GM12801 (cell line): Measurements from ENCODE around the gene FKBP2.

Experiments used
- TF ChIP-seq, protein P1 (sequence below): IDR thresholded peaks from one replicate; pipeline ENCODE4 v1.5.1; 2011; ENCODE audit warnings: control low read depth; ENCODE audit not compliant: insufficient read length; ENCODE audit errors: extremely low read depth

Gene FKBP2

DNA sequence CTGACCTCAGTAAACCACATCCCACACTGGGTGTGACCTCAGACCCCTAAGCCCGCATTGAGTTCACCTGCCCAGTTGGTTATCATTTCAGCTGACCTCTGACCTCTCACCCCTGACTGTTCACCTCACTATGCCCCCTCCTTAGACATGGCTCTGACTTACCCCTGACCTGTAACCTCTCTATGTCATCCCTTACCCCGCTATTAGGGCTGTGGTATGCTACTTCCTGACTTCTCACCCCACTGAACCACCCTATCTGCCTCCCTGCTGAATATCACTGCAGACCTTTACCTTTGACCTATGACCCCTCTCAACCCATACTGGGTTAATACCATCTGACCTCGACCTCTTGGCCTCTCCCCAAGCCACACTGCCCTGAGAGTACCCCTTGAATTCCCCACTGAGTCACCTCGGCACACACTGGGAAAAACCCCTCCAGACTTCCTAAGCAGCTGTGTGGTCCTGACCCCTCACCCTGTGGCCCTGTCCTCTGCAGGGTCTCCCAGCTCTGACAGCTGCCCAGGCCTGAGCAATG is 18.7 kb downstream of the FKBP2 start:
- TF ChIP-seq, protein P1, sequence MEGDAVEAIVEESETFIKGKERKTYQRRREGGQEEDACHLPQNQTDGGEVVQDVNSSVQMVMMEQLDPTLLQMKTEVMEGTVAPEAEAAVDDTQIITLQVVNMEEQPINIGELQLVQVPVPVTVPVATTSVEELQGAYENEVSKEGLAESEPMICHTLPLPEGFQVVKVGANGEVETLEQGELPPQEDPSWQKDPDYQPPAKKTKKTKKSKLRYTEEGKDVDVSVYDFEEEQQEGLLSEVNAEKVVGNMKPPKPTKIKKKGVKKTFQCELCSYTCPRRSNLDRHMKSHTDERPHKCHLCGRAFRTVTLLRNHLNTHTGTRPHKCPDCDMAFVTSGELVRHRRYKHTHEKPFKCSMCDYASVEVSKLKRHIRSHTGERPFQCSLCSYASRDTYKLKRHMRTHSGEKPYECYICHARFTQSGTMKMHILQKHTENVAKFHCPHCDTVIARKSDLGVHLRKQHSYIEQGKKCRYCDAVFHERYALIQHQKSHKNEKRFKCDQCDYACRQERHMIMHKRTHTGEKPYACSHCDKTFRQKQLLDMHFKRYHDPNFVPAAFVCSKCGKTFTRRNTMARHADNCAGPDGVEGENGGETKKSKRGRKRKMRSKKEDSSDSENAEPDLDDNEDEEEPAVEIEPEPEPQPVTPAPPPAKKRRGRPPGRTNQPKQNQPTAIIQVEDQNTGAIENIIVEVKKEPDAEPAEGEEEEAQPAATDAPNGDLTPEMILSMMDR, result no peak

DNA sequence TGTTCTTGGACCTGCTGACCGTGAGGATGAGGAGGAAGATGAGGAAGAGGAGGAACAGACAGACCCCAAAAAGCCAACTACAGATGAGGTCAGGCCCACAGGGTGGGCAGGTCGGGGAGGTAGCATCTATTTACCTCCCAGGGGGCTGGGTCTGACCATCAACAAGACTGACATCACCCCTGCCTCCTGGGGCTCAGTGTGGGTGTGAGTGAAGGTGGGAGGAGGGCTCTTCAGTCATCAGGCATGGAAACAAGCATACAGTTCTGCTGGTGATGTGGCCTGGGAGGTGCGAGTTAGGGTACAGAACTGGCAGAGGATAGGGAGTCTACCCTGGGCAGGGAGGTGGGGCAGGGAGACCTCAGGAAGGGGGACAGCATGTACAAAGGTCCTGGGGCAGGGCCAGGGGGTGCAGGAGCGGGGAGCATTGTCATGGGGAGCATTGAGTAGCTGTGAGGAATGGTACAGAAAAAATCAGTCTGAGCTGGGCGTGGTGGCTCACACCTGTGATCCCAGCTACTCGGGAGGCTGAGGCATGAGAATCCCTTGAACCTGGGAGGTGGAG is 19.3 kb downstream of the FKBP2 start:
- TF ChIP-seq, protein P1, result no peak

DNA sequence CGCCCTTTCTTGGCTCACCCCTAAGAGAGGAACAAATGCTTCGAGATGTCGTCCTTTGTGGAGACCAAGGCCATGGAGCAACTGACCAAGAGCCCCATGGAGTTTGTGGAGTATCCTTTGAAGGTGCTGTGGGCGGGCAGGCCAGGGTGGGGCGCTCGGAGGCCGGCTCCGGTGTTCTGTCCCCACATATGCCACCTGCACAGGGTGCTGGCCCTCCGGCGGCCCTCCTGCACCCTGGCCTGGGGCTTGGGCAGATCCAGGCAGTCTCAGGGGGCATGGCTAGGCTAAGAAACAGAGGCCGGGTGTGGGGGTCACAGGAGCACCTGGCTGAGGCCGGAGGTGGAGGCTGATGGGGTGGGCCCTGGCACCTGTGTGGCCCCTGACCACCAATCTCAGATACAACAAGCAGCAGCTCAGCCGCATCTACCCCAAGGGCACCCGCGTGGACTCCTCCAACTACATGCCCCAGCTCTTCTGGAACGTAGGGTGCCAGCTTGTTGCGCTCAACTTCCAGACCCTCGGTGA is 20.7 kb downstream of the FKBP2 start:
- TF ChIP-seq, protein P1, result no peak

- TF ChIP-seq, protein P1, result no peak
Observed at GRCh38 chr11:64262271-64263002, 21.5 kb downstream of the FKBP2 start.

GRCh38 chr11:64263021-64263946 is 22.4 kb downstream of the FKBP2 start:
- TF ChIP-seq, protein P1, result no peak

DNA sequence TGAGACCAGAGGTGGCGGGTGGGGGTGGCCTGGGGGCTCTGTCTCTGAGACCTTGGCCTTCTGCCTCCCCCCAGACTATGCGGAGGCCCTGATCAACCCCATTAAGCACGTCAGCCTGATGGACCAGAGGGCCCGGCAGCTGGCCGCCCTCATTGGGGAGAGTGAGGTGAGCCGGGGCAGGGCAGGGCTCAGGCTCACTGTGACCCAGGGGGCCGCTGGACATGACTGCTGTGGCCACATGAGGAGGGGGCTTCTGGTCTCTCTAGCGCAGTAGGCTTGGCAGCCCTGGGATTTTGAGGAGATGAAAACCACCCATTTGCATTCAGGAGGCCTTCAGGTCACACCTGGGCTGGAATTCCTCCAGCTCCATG is 23.0 kb downstream of the FKBP2 start:
- TF ChIP-seq, protein P1, result no peak

GRCh38 chr11:64264371-64264852 is 23.5 kb downstream of the FKBP2 start:
- TF ChIP-seq, protein P1, result no peak
